Stimulated activated CD8-positive, alpha-beta memory T cell treated with anti-CD3 and anti-CD28 coated beads, Interleukin-15, amount 100 ng/mL, for 4 hours (primary cell): Measurements from ENCODE around the gene GREB1L.

ENCODE experiments used
- DNase-seq, 2 donors: peaks; one replicate each; pipeline ENCODE4 v3.0.0-alpha.2; 2020; ENCODE audit warnings: low read depth in 2 of 2

The GREB1L gene

GRCh38 chr18:21449367-21450290 is 207.6 kb downstream of the GREB1L start:
- DNase-seq = no peak

GRCh38 chr18:21450503-21450902 is 208.5 kb downstream of the GREB1L start:
- DNase-seq = no peak

GRCh38 chr18:21450913-21451312 is 208.9 kb downstream of the GREB1L start:
- DNase-seq = no peak

- no peak for DNase-seq
Measured at GRCh38 chr18:21451851-21452250, 209.8 kb downstream of the GREB1L start.

- DNase-seq = no peak
Measured at GRCh38 chr18:21452276-21452780, 210.3 kb downstream of the GREB1L start.

GRCh38 chr18:21452796-21453510 is 210.9 kb downstream of the GREB1L start:
- no peak for DNase-seq

- no peak for DNase-seq
Measured at GRCh38 chr18:21453511-21453901, 211.5 kb downstream of the GREB1L start.

GRCh38 chr18:21454725-21455124 is 212.7 kb downstream of the GREB1L start:
- no peak for DNase-seq

GRCh38 chr18:21456428-21457178 is 214.6 kb downstream of the GREB1L start:
- DNase-seq = no peak

GRCh38 chr18:21457179-21457535 is 215.1 kb downstream of the GREB1L start:
- no peak for DNase-seq

- DNase-seq = no peak
Measured at GRCh38 chr18:21458310-21458709, 216.3 kb downstream of the GREB1L start.

- DNase-seq = no peak
Measured at GRCh38 chr18:21458788-21459187, 216.8 kb downstream of the GREB1L start.

GRCh38 chr18:21459706-21460286 is 217.8 kb downstream of the GREB1L start:
- DNase-seq = no peak

- no peak for DNase-seq
Measured at GRCh38 chr18:21461460-21461859, 219.4 kb downstream of the GREB1L start.

- DNase-seq = no peak
Measured at GRCh38 chr18:21463718-21464117, 221.7 kb downstream of the GREB1L start.

GRCh38 chr18:21468514-21469164 is 226.6 kb downstream of the GREB1L start:
- DNase-seq = no peak

- DNase-seq = no peak
Measured at GRCh38 chr18:21472741-21473140, 230.7 kb downstream of the GREB1L start.

- DNase-seq = no peak
Measured at GRCh38 chr18:21474621-21475020, 232.6 kb downstream of the GREB1L start.

- DNase-seq = no peak
Measured at GRCh38 chr18:21479721-21480120, 237.7 kb downstream of the GREB1L start.

GRCh38 chr18:21481739-21482138 is 239.7 kb downstream of the GREB1L start:
- no peak for DNase-seq

GRCh38 chr18:21483051-21483450 is 241.0 kb downstream of the GREB1L start:
- no peak for DNase-seq
